GM12878 (cell line): ENCODE measurements around the gene CA6. TPM values are rescaled to one million over a fixed set of nuclear protein-coding genes. Genes with fewer than 3 reads are reported as not detected.

ENCODE experiments used
- ATAC-seq: fragments of 200-7000 bp; cut with Tn5 transposase; 3 replicates; pipeline ENCODE4 v1.9.1; 2020; ENCODE audit warnings: mild to moderate bottlenecking, moderate library complexity
- BruUV-seq: library from RNA; stranded (reverse); fragments of 400-500 nt; replicated peaks from 2 replicates; lab custom pipeline; 2021; lab: Mats Ljungman, UMichigan
- CTCF ChIA-PET: fragments of 300-600 bp; sonication (Branson Sonifier 250); formaldehyde crosslinking; extraction: SDS; loops from one replicate; lab custom pipeline; 2021; ENCODE audit warnings: inconsistent platforms; lab: Yijun Ruan, JAX
- POLR2A ChIA-PET: fragments of 350-600 bp; formaldehyde crosslinking; extraction: SDS; loops from one replicate; lab custom pipeline; 2021; ENCODE audit warnings: inconsistent platforms; lab: Charles Lee
- RAD21 ChIA-PET: fragments of 300-600 bp; sonication (Branson Sonifier 250); formaldehyde crosslinking; loops from one replicate; lab custom pipeline; 2023; ENCODE audit warnings: antibody characterized with exemption; ENCODE audit not compliant: unreplicated experiment; lab: Charles Lee
- SMC1A ChIA-PET: fragments of 300-600 bp; sonication (Branson Sonifier 250); formaldehyde crosslinking; loops from one replicate; lab custom pipeline; 2023; ENCODE audit not compliant: unreplicated experiment, uncharacterized antibody; lab: Charles Lee
- DNase-seq: peaks from one replicate; pipeline ENCODE4 v3.0.0-alpha.2; 2011; ENCODE audit warnings: low read depth, low spot score
- FAIRE-seq: peaks from 3 replicates; lab custom pipeline; 2011; peaks lifted over from hg19 to GRCh38; lab: Jason Lieb, UNC
- H2AFZ ChIP-seq: 2 replicates; pipeline ENCODE4 v1.6.0; 2011; ENCODE audit warnings: low read depth, low read length, control low read depth; ENCODE audit not compliant: control insufficient read depth
- H3K27ac ChIP-seq: 2 replicates; pipeline ENCODE4 v1.5.1; 2011; ENCODE audit warnings: control low read depth; ENCODE audit not compliant: control insufficient read depth, insufficient read depth
- H3K27me3 ChIP-seq, 2 experiments: replicated peaks in 1 of 2; 2 replicates each; pipeline versions ENCODE4 v1.6.0 to v1.6.1; 2011; ENCODE audit warnings: low read length in 1 of 2; ENCODE audit not compliant: control insufficient read depth in 2 of 2, insufficient read depth in 2 of 2
- H3K36me3 ChIP-seq, 2 experiments: 2 replicates each; pipeline ENCODE4 v1.5.1; 2011; ENCODE audit warnings: low read length in 1 of 2; ENCODE audit not compliant: control insufficient read depth in 2 of 2, insufficient read depth in 2 of 2
- H3K4me1 ChIP-seq: 2 replicates; pipeline ENCODE4 v1.6.1; 2011; ENCODE audit warnings: mild to moderate bottlenecking, low read length, moderate library complexity, mixed read lengths; ENCODE audit not compliant: control insufficient read depth, insufficient read depth
- H3K4me2 ChIP-seq: 2 replicates; pipeline ENCODE4 v1.6.0; 2011; ENCODE audit warnings: control low read depth; ENCODE audit not compliant: control insufficient read depth, insufficient read depth
- H3K4me3 ChIP-seq: fragments of 200-600 bp; sonication (generic); 2 replicates; pipeline ENCODE4 v1.5.1; 2016
- H3K79me2 ChIP-seq: 2 replicates; pipeline ENCODE4 v1.6.0; 2011; ENCODE audit warnings: low read length; ENCODE audit not compliant: control insufficient read depth, insufficient read depth
- H3K9ac ChIP-seq: 2 replicates; pipeline ENCODE4 v1.8.0; 2011; ENCODE audit warnings: low read length, control low read depth, mixed read lengths; ENCODE audit not compliant: control insufficient read depth, insufficient read depth
- H3K9me3 ChIP-seq: replicated peaks from 3 replicates; pipeline ENCODE4 v1.5.1; 2011; ENCODE audit warnings: mild to moderate bottlenecking, low read length; ENCODE audit not compliant: control insufficient read depth, insufficient read depth
- H4K20me1 ChIP-seq: 2 replicates; pipeline ENCODE4 v1.6.0; 2011; ENCODE audit not compliant: control insufficient read depth, insufficient read depth
- CREB1 ChIP-seq: IDR thresholded peaks from 2 replicates; pipeline ENCODE4 v1.6.1; 2012; ENCODE audit warnings: low read depth, mild to moderate bottlenecking, inconsistent platforms
- E2F4 ChIP-seq: IDR thresholded peaks from 2 replicates; pipeline ENCODE4 v1.6.1; 2012; ENCODE audit warnings: low read depth, low read length, improper control_type of control experiment
- ESRRA ChIP-seq: IDR thresholded peaks from 2 replicates; pipeline ENCODE4 v1.6.1; 2012; ENCODE audit warnings: mild to moderate bottlenecking, low read length, improper control_type of control experiment
- FOS ChIP-seq: IDR thresholded peaks from 3 replicates; pipeline ENCODE4 v1.6.1; 2011; ENCODE audit warnings: borderline replicate concordance; ENCODE audit not compliant: insufficient read length; ENCODE audit errors: extremely low read depth
- JUNB ChIP-seq: IDR thresholded peaks from 2 replicates; pipeline ENCODE4 v1.6.1; 2016; ENCODE audit warnings: antibody characterized with exemption, mild to moderate bottlenecking
- KAT2A ChIP-seq: conservative IDR thresholded peaks from 2 replicates; pipeline ENCODE4 v1.6.1; 2011; ENCODE audit warnings: low read depth, low read length; ENCODE audit not compliant: control insufficient read depth
- MEF2B ChIP-seq: fragments of 450-650 bp; IDR thresholded peaks from 2 replicates; pipeline ENCODE4 v1.6.1; 2018; ENCODE audit warnings: mild to moderate bottlenecking, moderate library complexity; ENCODE audit not compliant: partially characterized antibody, poor library complexity, severe bottlenecking
- NR2C2 ChIP-seq: IDR thresholded peaks from 2 replicates; pipeline ENCODE4 v1.6.1; 2011; ENCODE audit warnings: borderline replicate concordance, low read depth; ENCODE audit not compliant: control insufficient read depth, insufficient read length
- RELA ChIP-seq: fragments of 450-650 bp; IDR thresholded peaks from 2 replicates; pipeline ENCODE4 v1.8.0; 2014; ENCODE audit warnings: borderline replicate concordance; ENCODE audit not compliant: partially characterized antibody
- SIN3A ChIP-seq: IDR thresholded peaks from 2 replicates; pipeline ENCODE4 v1.6.1; 2012; ENCODE audit warnings: low read depth, low read length, improper control_type of control experiment
- SP1 ChIP-seq: IDR thresholded peaks from one replicate; pipeline ENCODE4 v1.6.1; 2011; ENCODE audit warnings: low read depth, low read length
- USF2 ChIP-seq: IDR thresholded peaks from 2 replicates; pipeline ENCODE4 v1.6.1; 2011; ENCODE audit warnings: low read depth, low read length, improper control_type of control experiment, borderline replicate concordance
- YBX1 ChIP-seq: fragments of 450-650 bp; IDR thresholded peaks from 2 replicates; pipeline ENCODE4 v1.6.1; 2016; ENCODE audit warnings: antibody characterized with exemption
- ZBTB40 ChIP-seq: fragments of 450-650 bp; IDR thresholded peaks from 2 replicates; pipeline ENCODE4 v1.6.1; 2016; ENCODE audit warnings: mild to moderate bottlenecking, moderate library complexity, borderline replicate concordance
- WGBS: methylation state at CpG from one replicate; pipeline ENCODE4 v1.1.6; 2016; ENCODE audit warnings: low lambda C conversion rate; ENCODE audit not compliant: insufficient replicate concordance, insufficient coverage; ENCODE audit errors: missing lambda C conversion rate; 5-methylcytosine and 5-hydroxymethylcytosine counted together
- in situ Hi-C: fragments of 300-500 bp; cut with MboI; formaldehyde crosslinking; loops from 9 replicates; pipeline ENCODE4 v1.14.3; 2018; ENCODE audit warnings: mixed read lengths
- intact Hi-C: fragments of 100-400 bp; cut with micrococcal nuclease; formaldehyde crosslinking; loops from one replicate; pipeline ENCODE4 v1.14.2; 2022; ENCODE audit not compliant: unreplicated experiment
- polyA plus RNA-seq, 11 experiments: library from polyadenylated mRNA; depleted of rRNA in 4 of 11; unstranded in 6 of 11; stranded (reverse) in 5 of 11; fragments of >200 nt; fragmentation: Nextera tagmentation in 4 of 11; fragmentation: Illumina TruSeq in 1 of 11; extraction: Ambion mirVana in 4 of 11; extraction: Trizol in 1 of 11; gene quantifications; 1 replicate in 1 of 11; 2 replicates in 10 of 11; pipeline versions ENCODE4 v1.2.1 to v1.2.3, GENCODE V29; 2011 to 2016; ENCODE audit warnings: inconsistent platforms in 2 of 11, missing spikeins in 2 of 11, low read depth in 1 of 11
- total RNA-seq, 4 experiments: library from RNA; depleted of rRNA in 3 of 4; stranded (reverse); fragments of >200 nt in 3 of 4; fragmentation: Illumina TruSeq in 1 of 4; extraction: Trizol in 1 of 4; gene quantifications; 2 replicates each; pipeline versions ENCODE4 v1.2.1 to v1.2.3, GENCODE V29; 2013 to 2021

The CA6 gene
- total and polyA plus RNA-seq, 10 of the 15 experiments (the other 5 are each of a cell fraction or from before 2014, with no cell fraction given), result not detected

- no peak overlapping the region for H3K4me3 ChIP-seq
- 71% methylated on average over 4 of the region's 4 CpGs for WGBS
- no peaks in the 10 kb centered on the region for H4K20me1 ChIP-seq
- TF ChIP-seq JUNB, result no peak
- TF ChIP-seq FOS, result no peak
- TF ChIP-seq YBX1, result no peak
- no peak for TF ChIP-seq SP1
- TF ChIP-seq KAT2A, result no peak
- no peak for TF ChIP-seq E2F4
- no peak for TF ChIP-seq ESRRA
- TF ChIP-seq RELA, result no peak
- TF ChIP-seq SIN3A, result no peak
- TF ChIP-seq NR2C2, result no peak
- no peak for TF ChIP-seq ZBTB40
- no peak for TF ChIP-seq USF2
- no peak for TF ChIP-seq MEF2B
- no peak for TF ChIP-seq CREB1
- TF ChIP-seq, all 136 proteins: peak for 0
- in situ Hi-C loops (no loop called here), intact Hi-C loops (no loop called here)
- ChIA-PET SMC1A (interaction anchor here (1.0 kb wide), 1 partner anchor 67 kb away, joined by 3 read pairs; no protein-coding TSS in a partner anchor), POLR2A (interaction anchor here (0.5 to 0.6 kb wide), 2 partner anchors 22 to 403 kb away, joined by 3 to 4 read pairs; no protein-coding TSS in a partner anchor), RAD21 (no interaction called here), CTCF (interaction anchor here (1.3 kb wide), 1 partner anchor 25 kb away, joined by 4 read pairs; no protein-coding TSS in a partner anchor)
- no peak for ATAC-seq
- no peaks in the 10 kb centered on the region for H3K36me3 ChIP-seq
- H3K9me3 ChIP-seq, result no peaks in the 10 kb centered on the region; the same call in 2 of the 3 replicates
- no TSS peak for BruUV-seq
- no peaks in the 10 kb centered on the region for H3K79me2 ChIP-seq
- H3K27me3 ChIP-seq, result no peaks in the 10 kb centered on the region
- no peak overlapping the region for H3K27ac ChIP-seq
- H3K9ac ChIP-seq, result no peak overlapping the region
- FAIRE-seq, result no peak
- H3K4me2 ChIP-seq, result no peak overlapping the region
- no peak for DNase-seq
- no peak overlapping the region for H2AFZ ChIP-seq
- peaks cover 9% of the 10 kb centered on the region for H3K4me1 ChIP-seq
Observed at GRCh38 chr1:8937701-8938100, 8.0 kb upstream of the CA6 start.
